Heart left ventricle (tissue), 13 donors: ENCODE data around the gene CTSA.

Experiments used
- CTCF ChIP-seq, 12 donors: fragments of 200-600 bp; sonication (generic) in 4 of 12; IDR thresholded peaks; one replicate each; pipeline versions ENCODE4 v1.5.0 to v1.8.0; 2018 to 2022; ENCODE audit warnings: antibody characterized with exemption in 12 of 12, mild to moderate bottlenecking in 5 of 12
- POLR2A ChIP-seq, 2 donors: fragments of 450-650 bp; IDR thresholded peaks; one replicate each; pipeline ENCODE4 v1.6.1; 2017; ENCODE audit warnings: antibody characterized with exemption in 2 of 2, mild to moderate bottlenecking in 2 of 2, moderate library complexity in 2 of 2
- donor health status: ischemic (EF 13 %, LVEDD 7.1; RV severe dilation, severe dysfunction).
- donor health status: DM: no; HTN: yes; CAD: no.
- donor health status: DM: no; HTN: no; CAD: no.
- donor health status: ischemic (EF 25% LVEDD 6.9; RV normal size, moderate dysfunction).
- donor health status: ischemic (EF 25% LVEDD 5.7; RV mildly dilated, moderate dysfunction).
- donor health status: ischemic (EF 35%, LVEDD 5.7; RV mildly dilated, moderate dysfunction).
- donor health status: nonischemic (EF 11% LVEDD 7.7; RV severe dilation, severe dysfunction).
- donor health status: DM: yes; HTN: yes; CAD: no.
- donor health status: PGD.
- donor health status: ischemic (EF 29% LVEDD 5.4; RV normal size, mild dysfunction).
- donor health status: nonischemic (EF 23%, LVEDD 6.1; RV moderate dilation, normal function).

DNA sequence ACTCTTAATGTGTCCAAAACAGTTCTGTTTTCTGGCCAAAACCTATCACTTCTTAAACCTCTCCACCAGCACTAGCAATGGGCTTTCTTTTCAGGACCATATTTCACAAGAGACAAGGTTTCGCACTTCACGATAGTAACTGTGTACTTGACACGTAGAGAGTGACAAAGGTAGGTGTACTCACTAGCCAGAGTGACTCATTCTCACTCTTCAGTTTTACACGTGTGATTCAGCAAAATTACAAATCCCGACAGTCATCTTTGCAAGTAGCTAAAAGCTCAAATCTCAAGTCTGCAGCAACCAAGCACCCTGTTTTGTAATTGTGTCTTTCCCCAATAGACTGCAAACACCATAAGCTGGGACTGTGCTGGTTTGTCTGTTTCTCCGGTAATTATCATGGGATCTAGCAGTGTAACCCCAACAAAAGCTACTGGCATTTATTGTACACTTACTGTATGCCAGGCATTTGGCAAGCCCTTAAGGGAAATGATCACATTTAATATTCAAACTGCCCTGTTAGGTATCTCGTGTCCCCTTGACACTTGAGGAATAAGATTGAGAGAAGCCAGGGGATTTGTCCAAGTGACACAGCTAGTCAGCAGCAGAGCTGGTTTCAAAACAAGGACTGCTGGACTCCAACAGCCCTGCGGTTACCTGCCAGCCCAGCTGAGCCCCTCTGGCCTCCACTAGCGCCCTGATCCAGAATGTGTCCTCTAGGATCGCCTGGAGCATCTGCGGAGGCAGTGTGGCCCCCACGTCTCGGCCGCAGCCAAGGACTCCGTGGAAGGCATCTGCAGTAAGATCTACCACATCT lies 53.2 kb downstream of the CTSA start:
- TF ChIP-seq CTCF (IDR thresholded peaks at IDR 0.05) (no peak), POLR2A (IDR thresholded peaks at IDR 0.05) (no peak)
